Stimulated activated CD8-positive, alpha-beta memory T cell treated with anti-CD3 and anti-CD28 coated beads, Interleukin-12 subunit alpha, Interleukin-12 subunit beta, amount 100 ng/mL, for 1 hour (primary cell): ENCODE data around the gene DENND1A.

Source experiments
- DNase-seq: peaks from one replicate; pipeline ENCODE4 v3.0.0-alpha.2; 2020; ENCODE audit warnings: low read depth

Gene DENND1A

GRCh38 chr9:123863164-123863855 is 66.6 kb downstream of the DENND1A start:
- no peak for DNase-seq

- no peak for DNase-seq
These were observed 68.2 kb downstream of the DENND1A start for GRCh38 chr9:123861756-123862120.

GRCh38 chr9:123861086-123861755 is 68.7 kb downstream of the DENND1A start:
- DNase-seq = no peak

- DNase-seq = no peak
These were observed 69.3 kb downstream of the DENND1A start for GRCh38 chr9:123860603-123861002.

- DNase-seq = no peak
These were observed 77.5 kb downstream of the DENND1A start for GRCh38 chr9:123852403-123852802.

GRCh38 chr9:123851851-123852250 is 78.1 kb downstream of the DENND1A start:
- DNase-seq = no peak

GRCh38 chr9:123848447-123849085 is 81.4 kb downstream of the DENND1A start:
- no peak for DNase-seq

- no peak for DNase-seq
These were observed 83.0 kb downstream of the DENND1A start for GRCh38 chr9:123846966-123847365.

GRCh38 chr9:123843703-123844102 is 86.2 kb downstream of the DENND1A start:
- DNase-seq = no peak

GRCh38 chr9:123835821-123836220 is 94.1 kb downstream of the DENND1A start:
- no peak for DNase-seq

- no peak for DNase-seq
These were observed 94.9 kb downstream of the DENND1A start for GRCh38 chr9:123834889-123835562.

GRCh38 chr9:123834218-123834888 is 95.6 kb downstream of the DENND1A start:
- no peak for DNase-seq

- DNase-seq = no peak
These were observed 96.9 kb downstream of the DENND1A start for GRCh38 chr9:123832858-123833650.

GRCh38 chr9:123832176-123832575 is 97.8 kb downstream of the DENND1A start:
- no peak for DNase-seq

- no peak for DNase-seq
These were observed 101.5 kb downstream of the DENND1A start for GRCh38 chr9:123828449-123828848.

GRCh38 chr9:123825342-123826060 is 104.4 kb downstream of the DENND1A start:
- DNase-seq = no peak

GRCh38 chr9:123823194-123823947 is 106.6 kb downstream of the DENND1A start:
- no peak for DNase-seq

- no peak for DNase-seq
These were observed 108.3 kb downstream of the DENND1A start for GRCh38 chr9:123821619-123822018.

GRCh38 chr9:123820139-123820538 is 109.8 kb downstream of the DENND1A start:
- DNase-seq = no peak
